Stimulated activated CD4-positive, alpha-beta T cell treated with anti-CD3 and anti-CD28 coated beads, Interleukin-12 subunit alpha, Interleukin-12 subunit beta, amount 100 ng/mL, for 48 hours (primary cell): ENCODE data around the gene SIRPA.

ENCODE experiments used
- DNase-seq, 3 donors: peaks; one replicate each; pipeline ENCODE4 v3.0.0-alpha.2; 2020; ENCODE audit warnings: low read depth in 2 of 3, low spot score in 1 of 3

The SIRPA gene

GRCh38 chr20:1983301-1983700, 88.1 kb downstream of the SIRPA start:
- no peak for DNase-seq

GRCh38 chr20:1987826-1988225, 92.6 kb downstream of the SIRPA start:
- DNase-seq, result no peak
